Smooth muscle cell (in vitro differentiated cells): ENCODE data around the gene MRPL38. TPM values are rescaled to one million over a fixed set of nuclear protein-coding genes. Genes with fewer than 3 reads are reported as not detected.

Experiments used
- DNase-seq: peaks from one replicate; lab custom pipeline; 2025; ENCODE audit not compliant: unreplicated experiment; lab: John Stamatoyannopoulos, UW
- H2AFZ ChIP-seq: fragments of 200-600 bp; sonication (generic); 2 replicates; pipeline ENCODE4 v1.6.0; 2016; ENCODE audit warnings: antibody characterized with exemption, low read depth, mild to moderate bottlenecking
- H3F3A ChIP-seq: fragments of 200-600 bp; sonication (generic); 2 replicates; pipeline ENCODE4 v1.6.0; 2017; ENCODE audit warnings: antibody characterized with exemption, low read depth
- H3K27ac ChIP-seq: fragments of 200-600 bp; sonication (generic); 2 replicates; pipeline ENCODE4 v1.5.1; 2016; ENCODE audit warnings: low read depth, mild to moderate bottlenecking
- H3K27me3 ChIP-seq: fragments of 200-600 bp; sonication (generic); 2 replicates; pipeline ENCODE4 v1.6.1; 2016; ENCODE audit warnings: low read depth, mild to moderate bottlenecking
- H3K36me3 ChIP-seq: fragments of 200-600 bp; sonication (generic); 2 replicates; pipeline ENCODE4 v1.5.1; 2016; ENCODE audit warnings: low read depth
- H3K4me1 ChIP-seq: fragments of 200-600 bp; sonication (generic); 2 replicates; pipeline ENCODE4 v1.5.1; 2016; ENCODE audit warnings: low read depth
- H3K4me2 ChIP-seq: fragments of 200-600 bp; sonication (generic); 2 replicates; pipeline ENCODE4 v1.6.0; 2016; ENCODE audit warnings: mild to moderate bottlenecking
- H3K4me3 ChIP-seq: fragments of 200-600 bp; sonication (generic); 2 replicates; pipeline ENCODE4 v1.5.1; 2016; ENCODE audit warnings: mild to moderate bottlenecking
- H3K79me2 ChIP-seq: fragments of 200-600 bp; sonication (generic); 2 replicates; pipeline ENCODE4 v1.6.0; 2016; ENCODE audit warnings: low read depth, mild to moderate bottlenecking
- H3K9ac ChIP-seq: fragments of 200-600 bp; sonication (generic); 2 replicates; pipeline ENCODE4 v1.6.0; 2016; ENCODE audit warnings: low read depth
- H3K9me3 ChIP-seq: fragments of 200-600 bp; sonication (generic); replicated peaks from 2 replicates; pipeline ENCODE4 v1.5.1; 2016; ENCODE audit warnings: low read depth
- H4K20me1 ChIP-seq: fragments of 200-600 bp; sonication (generic); 2 replicates; pipeline ENCODE4 v1.6.0; 2016; ENCODE audit warnings: low read depth
- WGBS: methylation state at CpG from one replicate; pipeline ENCODE4 v1.1.7; 2016; ENCODE audit warnings: low lambda C conversion rate; 5-methylcytosine and 5-hydroxymethylcytosine counted together
- polyA plus RNA-seq: library from polyadenylated mRNA; unstranded; fragments of >200 nt; fragmentation: Nextera tagmentation; extraction: Ambion mirVana; gene quantifications from 2 replicates; pipeline ENCODE4 v1.2.1, GENCODE V29; 2016
- total RNA-seq: library from RNA; depleted of rRNA; stranded (reverse); fragments of >200 nt; gene quantifications from 2 replicates; pipeline ENCODE4 v1.2.3, GENCODE V29; 2014
- TF ChIP-seq, protein P1 (sequence below): fragments of 200-600 bp; sonication (generic); IDR thresholded peaks from 2 replicates; pipeline ENCODE4 v1.5.1; 2017; ENCODE audit warnings: borderline replicate concordance, mild to moderate bottlenecking, antibody characterized with exemption; ENCODE audit not compliant: insufficient read depth, poor library complexity, severe bottlenecking

MRPL38 gene
- total and polyA plus RNA-seq, 2 experiments from 2014 or later = 48.4 to 90.5 TPM

DNA sequence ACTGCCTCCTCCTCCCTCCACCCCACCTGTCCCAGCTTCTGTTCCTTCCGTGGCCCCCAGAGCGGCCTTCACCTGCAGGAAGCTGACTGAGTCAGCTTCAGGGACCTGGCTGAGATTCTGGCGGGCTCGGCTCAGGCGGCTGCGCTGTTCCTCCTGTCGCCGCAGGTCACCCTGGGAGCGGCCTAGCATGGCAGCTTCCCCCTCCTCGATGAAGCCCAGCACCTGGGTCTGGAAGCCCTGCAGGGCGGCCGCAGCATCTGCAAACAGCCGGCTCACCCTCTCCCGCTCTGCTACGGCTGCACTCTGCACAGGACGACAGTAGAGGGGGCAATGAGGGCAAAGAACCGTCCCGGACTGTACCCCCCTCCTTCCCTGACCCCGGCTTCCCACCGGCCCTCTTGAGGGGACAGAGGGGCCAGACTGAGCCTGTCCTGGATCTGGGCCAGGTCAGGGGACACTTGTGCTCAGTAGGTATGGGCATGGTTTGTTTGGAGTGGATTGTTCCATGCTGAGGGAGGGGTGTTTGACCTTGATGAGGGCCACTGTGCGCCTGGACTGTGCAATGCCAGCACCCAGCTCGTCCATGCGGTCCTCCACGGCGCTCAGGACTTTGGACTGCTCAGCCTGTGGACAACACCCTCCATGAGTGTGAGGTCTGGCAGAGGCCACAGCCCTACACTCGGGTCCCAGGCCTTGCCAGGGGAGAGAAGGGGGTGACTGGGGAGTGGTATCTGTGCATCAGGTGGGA lies 28.3 kb downstream of the MRPL38 start:
- H2AFZ ChIP-seq = no peak overlapping the region
- TF ChIP-seq, protein P1, sequence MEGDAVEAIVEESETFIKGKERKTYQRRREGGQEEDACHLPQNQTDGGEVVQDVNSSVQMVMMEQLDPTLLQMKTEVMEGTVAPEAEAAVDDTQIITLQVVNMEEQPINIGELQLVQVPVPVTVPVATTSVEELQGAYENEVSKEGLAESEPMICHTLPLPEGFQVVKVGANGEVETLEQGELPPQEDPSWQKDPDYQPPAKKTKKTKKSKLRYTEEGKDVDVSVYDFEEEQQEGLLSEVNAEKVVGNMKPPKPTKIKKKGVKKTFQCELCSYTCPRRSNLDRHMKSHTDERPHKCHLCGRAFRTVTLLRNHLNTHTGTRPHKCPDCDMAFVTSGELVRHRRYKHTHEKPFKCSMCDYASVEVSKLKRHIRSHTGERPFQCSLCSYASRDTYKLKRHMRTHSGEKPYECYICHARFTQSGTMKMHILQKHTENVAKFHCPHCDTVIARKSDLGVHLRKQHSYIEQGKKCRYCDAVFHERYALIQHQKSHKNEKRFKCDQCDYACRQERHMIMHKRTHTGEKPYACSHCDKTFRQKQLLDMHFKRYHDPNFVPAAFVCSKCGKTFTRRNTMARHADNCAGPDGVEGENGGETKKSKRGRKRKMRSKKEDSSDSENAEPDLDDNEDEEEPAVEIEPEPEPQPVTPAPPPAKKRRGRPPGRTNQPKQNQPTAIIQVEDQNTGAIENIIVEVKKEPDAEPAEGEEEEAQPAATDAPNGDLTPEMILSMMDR = no peak
- 70% methylated on average over 26 of the region's 26 CpGs for WGBS
- H3K4me2 ChIP-seq = peak overlapping the region; percentile 88
- H4K20me1 ChIP-seq = no peaks in the 10 kb centered on the region
- peak overlapping the region; percentile 52 for H3K4me3 ChIP-seq
- H3K9ac ChIP-seq = peak overlapping the region; percentile 68
- H3K9me3 ChIP-seq = no peaks in the 10 kb centered on the region
- H3K36me3 ChIP-seq = no peaks in the 10 kb centered on the region
- peaks cover 11% of the 10 kb centered on the region for H3K4me1 ChIP-seq
- H3K27me3 ChIP-seq = no peaks in the 10 kb centered on the region
- no peaks in the 10 kb centered on the region for H3K79me2 ChIP-seq
- H3K27ac ChIP-seq = peak overlapping the region; percentile 88
- no peak for DNase-seq
- peaks cover 16% of the 10 kb centered on the region for H3F3A ChIP-seq

DNA sequence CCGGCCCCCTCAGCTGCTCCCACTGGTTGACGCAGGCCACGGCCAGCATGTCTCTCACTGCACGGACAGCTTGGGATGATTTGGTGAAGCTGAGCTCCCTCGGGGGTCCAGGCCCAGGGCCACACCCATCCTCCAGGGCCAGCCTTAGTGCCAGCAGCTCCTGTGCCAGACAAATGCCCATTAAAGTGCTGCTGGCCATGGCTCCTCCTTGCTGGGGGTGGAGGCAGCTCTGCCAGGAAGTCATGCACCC lies 28.8 kb downstream of the MRPL38 start:
- H3K4me1 ChIP-seq = peaks cover 11% of the 10 kb centered on the region
- TF ChIP-seq, protein P1 = no peak
- H3K27me3 ChIP-seq = no peaks in the 10 kb centered on the region
- 86% methylated on average over 5 of the region's 5 CpGs for WGBS
- no peak overlapping the region for H3K9ac ChIP-seq
- no peaks in the 10 kb centered on the region for H4K20me1 ChIP-seq
- no peak for DNase-seq
- H3K4me3 ChIP-seq = no peak overlapping the region
- peak overlapping the region; percentile 88 for H3K27ac ChIP-seq
- H2AFZ ChIP-seq = no peak overlapping the region
- H3K79me2 ChIP-seq = no peaks in the 10 kb centered on the region
- no peak overlapping the region for H3K4me2 ChIP-seq
- no peaks in the 10 kb centered on the region for H3K9me3 ChIP-seq
- peaks cover 16% of the 10 kb centered on the region for H3F3A ChIP-seq
- H3K36me3 ChIP-seq = no peaks in the 10 kb centered on the region

DNA sequence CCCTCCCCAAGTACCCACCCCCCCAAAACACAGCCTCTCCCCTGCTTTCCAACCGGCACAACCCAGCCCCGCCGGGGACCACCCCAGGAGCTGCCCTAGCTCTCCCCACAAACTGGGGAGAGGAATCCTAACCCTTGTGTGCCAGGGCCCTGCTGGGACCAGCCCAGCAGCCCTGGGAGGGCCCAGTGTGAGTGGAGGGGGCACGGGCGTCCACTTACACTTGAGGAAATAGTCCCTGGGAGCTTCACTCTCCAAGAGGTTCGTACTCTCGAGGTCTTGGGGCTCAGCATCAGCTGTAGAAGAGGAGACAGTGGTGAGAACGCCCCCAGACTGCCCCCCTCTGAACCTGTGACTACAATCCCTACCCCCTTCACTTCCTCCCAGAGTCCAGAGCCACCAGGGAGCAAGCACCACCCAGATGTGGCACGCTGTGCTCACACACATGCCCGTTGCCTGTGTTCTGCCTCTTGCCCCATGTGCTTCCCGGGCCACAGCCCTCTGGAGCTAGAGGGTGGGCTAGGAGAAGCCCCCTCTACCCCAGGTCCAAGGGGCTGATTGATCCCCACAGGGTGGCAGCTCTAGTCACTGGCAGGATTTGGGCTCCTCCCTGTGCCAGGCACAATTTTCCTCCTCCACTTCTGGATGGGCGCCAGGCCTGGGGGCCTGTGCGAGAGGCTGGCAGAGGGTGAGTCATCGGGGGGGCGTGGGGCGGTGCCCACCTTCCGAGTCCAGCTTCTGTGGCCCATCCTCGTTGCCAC lies 29.3 kb downstream of the MRPL38 start:
- Histone ChIP-seq H3K79me2 (no peaks in the 10 kb centered on the region), H3K9me3 (no peaks in the 10 kb centered on the region), H3K4me1 (peaks cover 11% of the 10 kb centered on the region), H3K9ac (no peak overlapping the region), H3K27me3 (no peaks in the 10 kb centered on the region), H2AFZ (no peak overlapping the region), H4K20me1 (no peaks in the 10 kb centered on the region), H3K4me3 (no peak overlapping the region), H3K4me2 (no peak overlapping the region), H3K36me3 (no peaks in the 10 kb centered on the region), H3K27ac (peak overlapping the region; percentile 88), H3F3A (peaks cover 16% of the 10 kb centered on the region)
- WGBS = 89% methylated on average over 17 of the region's 18 CpGs
- DNase-seq = no peak
- TF ChIP-seq, protein P1 = no peak
